Spleen (tissue), 11 donors: ENCODE results near the gene MYT1. TPM values are rescaled to one million over a fixed set of nuclear protein-coding genes. Genes with fewer than 3 reads are reported as not detected.

Source experiments
- DNase-seq: peaks from one replicate; pipeline ENCODE4 v3.0.0-alpha.2; 2020
- H3K27ac ChIP-seq, 8 donors: fragments of 200-600 bp; sonication (generic) in 7 of 8; 1 replicate in 4 of 8; 2 replicates in 4 of 8; pipeline versions ENCODE4 v1.5.0 to v1.8.0; 2016 to 2021; ENCODE audit warnings: inconsistent platforms in 4 of 8, mild to moderate bottlenecking in 4 of 8, moderate library complexity in 1 of 8
- H3K27me3 ChIP-seq, 7 donors: fragments of 200-600 bp; sonication (generic) in 6 of 7; replicated peaks in 1 of 7; 1 replicate in 4 of 7; 2 replicates in 3 of 7; pipeline versions ENCODE4 v1.5.0 to v1.8.0; 2016 to 2021; ENCODE audit warnings: inconsistent platforms in 3 of 7, mild to moderate bottlenecking in 1 of 7
- H3K36me3 ChIP-seq, 6 donors: fragments of 200-600 bp; sonication (generic) in 5 of 6; 1 replicate in 4 of 6; 2 replicates in 2 of 6; pipeline versions ENCODE4 v1.5.0 to v1.8.0; 2016 to 2021; ENCODE audit warnings: inconsistent platforms in 2 of 6
- H3K4me1 ChIP-seq, 6 donors: fragments of 200-600 bp; sonication (generic) in 5 of 6; 1 replicate in 3 of 6; 2 replicates in 3 of 6; pipeline versions ENCODE4 v1.5.0 to v1.8.0; 2016 to 2021; ENCODE audit warnings: inconsistent platforms in 3 of 6
- H3K4me3 ChIP-seq, 8 donors: fragments of 200-600 bp; sonication (generic) in 7 of 8; 1 replicate in 4 of 8; 2 replicates in 4 of 8; pipeline versions ENCODE4 v1.5.0 to v1.8.0; 2016 to 2021; ENCODE audit warnings: inconsistent platforms in 4 of 8, mild to moderate bottlenecking in 4 of 8, moderate library complexity in 2 of 8
- H3K9me3 ChIP-seq, 8 donors: fragments of 200-600 bp; sonication (generic) in 7 of 8; 1 replicate in 4 of 8; 2 replicates in 4 of 8; pipeline versions ENCODE4 v1.5.0 to v1.8.0; 2016 to 2021; ENCODE audit warnings: inconsistent platforms in 4 of 8
- POLR2A ChIP-seq, 3 donors: fragments of 450-650 bp; IDR thresholded peaks; one replicate each; pipeline ENCODE4 v1.5.1; 2017; ENCODE audit warnings: antibody characterized with exemption in 3 of 3, mild to moderate bottlenecking in 1 of 3
- POLR2AphosphoS5 ChIP-seq, 3 donors: sonication (generic); formaldehyde crosslinking; IDR thresholded peaks; one replicate each; pipeline ENCODE4 v1.5.1; 2017; ENCODE audit warnings: antibody characterized with exemption in 3 of 3
- WGBS, 5 donors: extraction: QIAGEN DNeasy Blood & Tissue Kit in 3 of 5; methylation state at CpG; one replicate each; pipeline versions ENCODE4 v1.1.5 to v1.1.7; 2013 to 2018; 5-methylcytosine and 5-hydroxymethylcytosine counted together
- intact Hi-C: fragments of 100-400 bp; cut with DNase I; formaldehyde crosslinking; loops from one replicate; pipeline ENCODE4 v1.15.0; 2023; ENCODE audit warnings: low total_unique reads
- polyA plus RNA-seq, 3 donors: library from polyadenylated mRNA; stranded (reverse); fragments of 200-250 nt; gene quantifications; one replicate each; pipeline ENCODE4 v1.2.1, GENCODE V29; 2013
- total RNA-seq, 7 donors: library from RNA; depleted of rRNA in 3 of 7; stranded (reverse); fragments of >200 nt in 3 of 7; fragmentation: NEBNext Ultra II Directional in 4 of 7; extraction: Animal tissue kit (Norgen Biotek cat#: 25700) in 4 of 7; gene quantifications; one replicate each; pipeline versions ENCODE4 v1.1.0 to v1.2.1, GENCODE V29; 2016 to 2021
- TF ChIP-seq, protein P1 (sequence below), 11 experiments: fragments of 200-600 bp in 7 of 11; fragments of 450-650 bp in 4 of 11; sonication (generic) in 4 of 11; IDR thresholded peaks in 8 of 11; conservative IDR thresholded peaks in 3 of 11; 1 replicate in 7 of 11; 2 replicates in 4 of 11; pipeline versions ENCODE4 v1.4.0 to v1.8.0; 2016 to 2021; ENCODE audit warnings: antibody characterized with exemption in 11 of 11, inconsistent platforms in 4 of 11, mild to moderate bottlenecking in 1 of 11
- donor health status: healthy with polysubstance abuse.
- donor health status: DM: no; HTN: no; CAD: no; lungs with moderate emphysema.
- donor health status: DM: no; HTN: no; CAD: no.
- donor health status: Bipolar disorder and iron deficiency.
- donor health status: healthy.
- donor health status: DM: no; HTN: no; CAD: no.
- donor health status: DM: yes; HTN: yes; CAD: no.

MYT1 gene
- total and polyA plus RNA-seq, 10 donors = 0.08 to 2.2 (median 0.60) TPM; not detected in 3

DNA sequence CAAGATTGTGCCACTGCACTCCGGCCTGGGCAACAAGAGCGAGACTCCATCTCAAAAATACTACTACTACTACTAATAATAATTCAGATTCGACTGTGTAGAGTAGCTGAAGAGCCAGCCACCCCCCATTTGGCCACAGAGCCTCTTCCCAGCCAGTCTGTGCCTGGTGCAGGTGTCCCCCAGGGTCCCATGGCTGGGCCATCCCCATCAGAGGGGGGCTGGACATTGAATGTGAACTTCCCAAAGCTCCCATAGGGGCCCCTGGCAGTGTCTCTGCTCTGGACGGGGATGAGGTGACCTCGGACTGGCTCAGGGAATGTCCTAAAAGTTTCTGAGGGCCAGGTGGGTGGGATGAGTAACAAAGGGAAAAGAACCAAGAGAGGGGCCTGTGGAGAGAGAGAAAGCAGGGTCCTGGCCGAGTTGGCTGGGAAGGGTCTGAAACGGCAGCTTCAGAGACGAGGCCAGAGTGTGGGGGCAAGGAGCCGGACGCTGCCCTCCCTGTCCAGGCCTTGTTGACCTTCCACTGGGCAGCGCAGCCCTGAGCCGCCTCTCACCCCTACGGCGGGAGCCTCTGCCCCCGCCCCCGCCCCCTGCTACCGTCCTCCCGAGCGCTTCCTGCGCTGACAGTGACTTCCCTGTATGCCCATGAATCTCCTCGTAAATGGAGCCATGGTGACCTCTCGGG lies 66.4 kb downstream of the MYT1 start:
- no peak for TF ChIP-seq POLR2A (IDR thresholded peaks at IDR 0.05)
- TF ChIP-seq, protein P1, sequence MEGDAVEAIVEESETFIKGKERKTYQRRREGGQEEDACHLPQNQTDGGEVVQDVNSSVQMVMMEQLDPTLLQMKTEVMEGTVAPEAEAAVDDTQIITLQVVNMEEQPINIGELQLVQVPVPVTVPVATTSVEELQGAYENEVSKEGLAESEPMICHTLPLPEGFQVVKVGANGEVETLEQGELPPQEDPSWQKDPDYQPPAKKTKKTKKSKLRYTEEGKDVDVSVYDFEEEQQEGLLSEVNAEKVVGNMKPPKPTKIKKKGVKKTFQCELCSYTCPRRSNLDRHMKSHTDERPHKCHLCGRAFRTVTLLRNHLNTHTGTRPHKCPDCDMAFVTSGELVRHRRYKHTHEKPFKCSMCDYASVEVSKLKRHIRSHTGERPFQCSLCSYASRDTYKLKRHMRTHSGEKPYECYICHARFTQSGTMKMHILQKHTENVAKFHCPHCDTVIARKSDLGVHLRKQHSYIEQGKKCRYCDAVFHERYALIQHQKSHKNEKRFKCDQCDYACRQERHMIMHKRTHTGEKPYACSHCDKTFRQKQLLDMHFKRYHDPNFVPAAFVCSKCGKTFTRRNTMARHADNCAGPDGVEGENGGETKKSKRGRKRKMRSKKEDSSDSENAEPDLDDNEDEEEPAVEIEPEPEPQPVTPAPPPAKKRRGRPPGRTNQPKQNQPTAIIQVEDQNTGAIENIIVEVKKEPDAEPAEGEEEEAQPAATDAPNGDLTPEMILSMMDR (IDR thresholded peaks at IDR 0.05 in 8 of 11, conservative IDR thresholded peaks at IDR 0.05 in 3 of 11) = no peak
- TF ChIP-seq POLR2AphosphoS5 (IDR thresholded peaks at IDR 0.05) = no peak
- no peaks in the 10 kb centered on the region for H3K36me3 ChIP-seq
- peaks cover 0 to 10% (median 0%) of the 10 kb centered on the region in 6 donors for H3K4me1 ChIP-seq
- WGBS, 5 donors = 82 to 86% (median 85%) methylated on average over 14 to 22 of the region's 22 CpGs
- peak; percentile 31 for DNase-seq
- no peak overlapping the region for H3K27ac ChIP-seq
- intact Hi-C loops = no loop called here
- H3K9me3 ChIP-seq = no peaks in the 10 kb centered on the region
- no peak overlapping the region for H3K4me3 ChIP-seq
- H3K27me3 ChIP-seq = peaks cover 0 to 5% (median 0%) of the 10 kb centered on the region in 7 donors

DNA sequence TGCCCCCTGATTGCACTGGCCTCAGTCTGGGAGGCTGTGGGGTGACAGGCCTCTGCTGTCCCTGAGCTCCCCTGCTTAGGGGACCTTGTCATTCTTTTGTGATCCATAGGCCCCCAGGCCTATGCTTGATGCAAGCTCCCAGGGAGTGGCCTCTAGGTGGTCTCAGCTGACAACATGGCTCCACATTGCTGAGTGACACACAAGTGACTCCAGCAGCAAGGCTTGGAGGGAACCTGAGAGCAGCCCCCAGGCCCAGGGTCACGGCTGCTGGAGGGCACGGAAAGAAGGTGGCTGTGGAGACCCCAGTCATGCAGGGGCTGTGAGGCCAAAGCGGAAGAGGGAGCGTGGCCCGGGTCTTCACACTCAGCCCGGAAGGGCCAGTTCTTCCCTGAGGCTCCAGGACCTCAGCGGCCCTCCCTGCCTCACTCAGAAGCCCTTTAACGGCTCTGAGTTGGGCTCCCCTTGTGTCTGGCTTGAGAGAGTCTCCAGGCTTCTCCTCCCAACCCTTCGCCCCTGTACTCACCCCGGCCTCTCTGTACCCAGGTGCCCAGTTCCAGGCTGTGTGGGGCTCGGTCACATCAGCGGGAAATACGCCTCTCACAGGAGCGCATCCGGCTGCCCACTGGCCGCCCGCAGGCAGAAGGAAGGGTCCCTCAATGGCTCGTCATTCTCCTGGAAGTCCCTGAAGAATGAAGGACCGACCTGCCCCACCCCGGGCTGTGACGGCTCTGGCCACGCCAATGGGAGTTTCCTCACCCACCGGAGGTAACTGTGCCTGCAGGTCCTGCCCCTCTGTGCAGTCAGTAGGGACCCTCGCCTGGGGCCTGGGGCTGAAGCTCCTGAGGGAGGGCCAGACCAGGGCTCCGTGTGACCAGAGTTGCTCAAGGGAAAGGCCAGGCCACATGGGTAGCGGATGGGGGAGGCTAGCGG lies 67.6 kb downstream of the MYT1 start:
- H3K27me3 ChIP-seq = peaks cover 0 to 5% (median 0%) of the 10 kb centered on the region in 7 donors
- WGBS, 5 donors = 89 to 97% (median 95%) methylated on average over 11 to 27 of the region's 27 CpGs
- H3K4me1 ChIP-seq = peaks cover 0 to 10% (median 0%) of the 10 kb centered on the region in 6 donors
- no peak overlapping the region for H3K27ac ChIP-seq
- intact Hi-C loops = no loop called here
- TF ChIP-seq, protein P1 (IDR thresholded peaks at IDR 0.05 in 8 of 11, conservative IDR thresholded peaks at IDR 0.05 in 3 of 11) = no peak
- TF ChIP-seq POLR2AphosphoS5 (IDR thresholded peaks at IDR 0.05) = no peak
- no peak for TF ChIP-seq POLR2A (IDR thresholded peaks at IDR 0.05)
- H3K36me3 ChIP-seq = no peaks in the 10 kb centered on the region
- no peak overlapping the region for H3K4me3 ChIP-seq
- peak; percentile 67 for DNase-seq
- no peaks in the 10 kb centered on the region for H3K9me3 ChIP-seq

DNA sequence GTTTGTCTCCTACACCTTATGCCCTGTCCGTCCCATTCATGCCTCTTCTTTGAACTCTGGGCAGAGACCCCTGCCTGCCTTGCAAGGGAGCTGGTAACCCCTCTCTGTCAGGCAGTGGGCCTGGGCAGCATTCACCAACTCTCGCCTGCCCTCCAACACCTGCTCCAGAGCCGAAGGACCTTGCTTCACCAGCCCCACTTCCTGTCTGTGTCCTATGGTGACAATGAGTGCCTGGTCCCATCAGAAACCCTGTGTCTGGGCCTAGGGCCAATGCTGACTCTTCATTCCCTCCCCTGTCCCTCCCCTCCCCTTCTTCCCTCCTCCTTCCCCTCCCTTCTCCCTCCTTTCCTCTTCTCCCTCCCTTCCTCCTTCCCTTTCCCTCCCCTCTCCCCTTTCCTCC lies 68.5 kb downstream of the MYT1 start:
- TF ChIP-seq POLR2AphosphoS5 (IDR thresholded peaks at IDR 0.05) (no peak), POLR2A (IDR thresholded peaks at IDR 0.05) (no peak)
- TF ChIP-seq, protein P1 (IDR thresholded peaks at IDR 0.05 in 8 of 11, conservative IDR thresholded peaks at IDR 0.05 in 3 of 11) = no peak
- no peaks in the 10 kb centered on the region for H3K9me3 ChIP-seq
- no peak overlapping the region for H3K27ac ChIP-seq
- WGBS, 5 donors = 45 to 52% (median 45%) methylated on average over 3 of the region's 3 CpGs
- no peak overlapping the region for H3K4me3 ChIP-seq
- intact Hi-C loops = no loop called here
- H3K27me3 ChIP-seq = peaks cover 0 to 5% (median 0%) of the 10 kb centered on the region in 7 donors
- H3K36me3 ChIP-seq = no peaks in the 10 kb centered on the region
- H3K4me1 ChIP-seq = peaks cover 0 to 10% (median 0%) of the 10 kb centered on the region in 6 donors
- peak; percentile 42 for DNase-seq

DNA sequence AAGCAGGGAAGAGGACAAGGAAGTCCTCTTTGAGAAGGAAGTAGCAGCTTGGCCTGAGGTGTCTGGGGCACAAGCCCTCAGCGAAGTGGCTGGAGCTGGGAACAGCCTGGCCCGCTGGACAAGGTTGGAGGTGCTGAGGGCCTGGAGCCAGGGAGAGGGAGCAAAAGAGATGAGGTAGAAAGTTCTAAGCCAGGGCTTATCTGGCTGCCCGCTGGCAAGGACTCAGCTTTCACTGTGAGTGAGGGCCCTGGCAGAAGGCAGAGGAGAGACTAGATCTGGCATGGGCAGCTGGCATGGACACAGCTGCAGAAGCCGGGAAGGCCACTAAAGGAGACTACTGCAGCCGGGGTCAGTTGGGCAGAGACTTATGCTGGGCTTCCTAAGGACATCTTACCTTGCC lies 69.5 kb downstream of the MYT1 start:
- no peak overlapping the region for H3K27ac ChIP-seq
- WGBS, 5 donors = 60 to 90% (median 76%) methylated on average over 5 of the region's 5 CpGs
- no peaks in the 10 kb centered on the region for H3K9me3 ChIP-seq
- peaks cover 0 to 1% (median 0%) of the 10 kb centered on the region in 7 donors for H3K27me3 ChIP-seq
- DNase-seq = peak; percentile 51
- TF ChIP-seq POLR2A (IDR thresholded peaks at IDR 0.05) (no peak), POLR2AphosphoS5 (IDR thresholded peaks at IDR 0.05) (no peak)
- TF ChIP-seq, protein P1 (IDR thresholded peaks at IDR 0.05 in 8 of 11, conservative IDR thresholded peaks at IDR 0.05 in 3 of 11) = no peak
- no peaks in the 10 kb centered on the region for H3K36me3 ChIP-seq
- intact Hi-C loops = no loop called here
- H3K4me3 ChIP-seq = no peak overlapping the region
- peaks cover 0 to 10% (median 0%) of the 10 kb centered on the region in 6 donors for H3K4me1 ChIP-seq
